ENCODE results near the gene SIX5. TPM values are rescaled to one million over a fixed set of nuclear protein-coding genes. Genes with fewer than 3 reads are reported as not detected.

Gene SIX5
- total RNA-seq, 1 experiment from 2014 or later, result 38.7 TPM

GRCh38 chr19:45789035-45789786, 20.2 kb upstream of the SIX5 start:
- Histone ChIP-seq H3K4me1 (ENCODE audit: control insufficient read depth, insufficient read depth, low read length) (peaks cover 1% of the 10 kb centered on the region), H3K36me3 (ENCODE audit: control insufficient read depth, insufficient read depth, low read length) (peaks cover 5% of the 10 kb centered on the region), H3K27ac (ENCODE audit: low read length) (no peak overlapping the region), H3K9me3 (ENCODE audit: control insufficient read depth, insufficient read depth, low read depth, low read length) (no peaks in the 10 kb centered on the region), H3K27me3 (ENCODE audit: control insufficient read depth, insufficient read depth, low read length) (no peaks in the 10 kb centered on the region), H3K4me3 (ENCODE audit: low read depth in 2 of 2, low read length in 2 of 2) (no peak overlapping the region)
- in situ Hi-C loops (cut with HindIII; ENCODE audit: low pct_unique_long_range_greater_than_20kb, low sequenced_read_pairs) (no loop called here), intact Hi-C loops (cut with micrococcal nuclease; ENCODE audit: unreplicated experiment) (no loop called here)
- ChIA-PET CTCF (no interaction called here), POLR2A (no interaction called here)
- no peak for DNase-seq (ENCODE audit: low read depth, low spot score)
- no peak for ATAC-seq
- TF ChIP-seq, protein P1, sequence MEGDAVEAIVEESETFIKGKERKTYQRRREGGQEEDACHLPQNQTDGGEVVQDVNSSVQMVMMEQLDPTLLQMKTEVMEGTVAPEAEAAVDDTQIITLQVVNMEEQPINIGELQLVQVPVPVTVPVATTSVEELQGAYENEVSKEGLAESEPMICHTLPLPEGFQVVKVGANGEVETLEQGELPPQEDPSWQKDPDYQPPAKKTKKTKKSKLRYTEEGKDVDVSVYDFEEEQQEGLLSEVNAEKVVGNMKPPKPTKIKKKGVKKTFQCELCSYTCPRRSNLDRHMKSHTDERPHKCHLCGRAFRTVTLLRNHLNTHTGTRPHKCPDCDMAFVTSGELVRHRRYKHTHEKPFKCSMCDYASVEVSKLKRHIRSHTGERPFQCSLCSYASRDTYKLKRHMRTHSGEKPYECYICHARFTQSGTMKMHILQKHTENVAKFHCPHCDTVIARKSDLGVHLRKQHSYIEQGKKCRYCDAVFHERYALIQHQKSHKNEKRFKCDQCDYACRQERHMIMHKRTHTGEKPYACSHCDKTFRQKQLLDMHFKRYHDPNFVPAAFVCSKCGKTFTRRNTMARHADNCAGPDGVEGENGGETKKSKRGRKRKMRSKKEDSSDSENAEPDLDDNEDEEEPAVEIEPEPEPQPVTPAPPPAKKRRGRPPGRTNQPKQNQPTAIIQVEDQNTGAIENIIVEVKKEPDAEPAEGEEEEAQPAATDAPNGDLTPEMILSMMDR (IDR thresholded peaks at IDR 0.05), result no peak
- no peak for TF ChIP-seq SIN3A (IDR thresholded peaks at IDR 0.05; ENCODE audit: borderline replicate concordance, insufficient read depth, low read depth, low read length)
- TF ChIP-seq TCF7L2 (IDR thresholded peaks at IDR 0.05; ENCODE audit: low read depth, low read length), result no peak
- TF ChIP-seq, protein P2, sequence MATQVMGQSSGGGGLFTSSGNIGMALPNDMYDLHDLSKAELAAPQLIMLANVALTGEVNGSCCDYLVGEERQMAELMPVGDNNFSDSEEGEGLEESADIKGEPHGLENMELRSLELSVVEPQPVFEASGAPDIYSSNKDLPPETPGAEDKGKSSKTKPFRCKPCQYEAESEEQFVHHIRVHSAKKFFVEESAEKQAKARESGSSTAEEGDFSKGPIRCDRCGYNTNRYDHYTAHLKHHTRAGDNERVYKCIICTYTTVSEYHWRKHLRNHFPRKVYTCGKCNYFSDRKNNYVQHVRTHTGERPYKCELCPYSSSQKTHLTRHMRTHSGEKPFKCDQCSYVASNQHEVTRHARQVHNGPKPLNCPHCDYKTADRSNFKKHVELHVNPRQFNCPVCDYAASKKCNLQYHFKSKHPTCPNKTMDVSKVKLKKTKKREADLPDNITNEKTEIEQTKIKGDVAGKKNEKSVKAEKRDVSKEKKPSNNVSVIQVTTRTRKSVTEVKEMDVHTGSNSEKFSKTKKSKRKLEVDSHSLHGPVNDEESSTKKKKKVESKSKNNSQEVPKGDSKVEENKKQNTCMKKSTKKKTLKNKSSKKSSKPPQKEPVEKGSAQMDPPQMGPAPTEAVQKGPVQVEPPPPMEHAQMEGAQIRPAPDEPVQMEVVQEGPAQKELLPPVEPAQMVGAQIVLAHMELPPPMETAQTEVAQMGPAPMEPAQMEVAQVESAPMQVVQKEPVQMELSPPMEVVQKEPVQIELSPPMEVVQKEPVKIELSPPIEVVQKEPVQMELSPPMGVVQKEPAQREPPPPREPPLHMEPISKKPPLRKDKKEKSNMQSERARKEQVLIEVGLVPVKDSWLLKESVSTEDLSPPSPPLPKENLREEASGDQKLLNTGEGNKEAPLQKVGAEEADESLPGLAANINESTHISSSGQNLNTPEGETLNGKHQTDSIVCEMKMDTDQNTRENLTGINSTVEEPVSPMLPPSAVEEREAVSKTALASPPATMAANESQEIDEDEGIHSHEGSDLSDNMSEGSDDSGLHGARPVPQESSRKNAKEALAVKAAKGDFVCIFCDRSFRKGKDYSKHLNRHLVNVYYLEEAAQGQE (IDR thresholded peaks at IDR 0.05; ENCODE audit: insufficient read depth in 1 of 2, low read depth in 2 of 2, low read length in 1 of 2), result no peak
- no peak for TF ChIP-seq POLR2AphosphoS5 (IDR thresholded peaks at IDR 0.05; ENCODE audit: low read depth, low read length)
- no TSS peak for BruUV-seq (replicated peaks)

GRCh38 chr19:45786533-45786894, 17.5 kb upstream of the SIX5 start:
- DNase-seq (ENCODE audit: low read depth, low spot score) (no peak), ATAC-seq (no peak)
- Histone ChIP-seq H3K4me3 (ENCODE audit: low read depth in 2 of 2, low read length in 2 of 2) (no peak overlapping the region), H3K27ac (ENCODE audit: low read length) (no peak overlapping the region), H3K27me3 (ENCODE audit: control insufficient read depth, insufficient read depth, low read length) (no peaks in the 10 kb centered on the region), H3K9me3 (ENCODE audit: control insufficient read depth, insufficient read depth, low read depth, low read length) (no peaks in the 10 kb centered on the region), H3K4me1 (ENCODE audit: control insufficient read depth, insufficient read depth, low read length) (peaks cover 15% of the 10 kb centered on the region), H3K36me3 (ENCODE audit: control insufficient read depth, insufficient read depth, low read length) (peaks cover 5% of the 10 kb centered on the region; the same call in 1 of the 2 replicates)
- ChIA-PET CTCF (no interaction called here), POLR2A (no interaction called here)
- in situ Hi-C loops (cut with HindIII; ENCODE audit: low pct_unique_long_range_greater_than_20kb, low sequenced_read_pairs), result no loop called here
- intact Hi-C loops (cut with micrococcal nuclease; ENCODE audit: unreplicated experiment), result no loop called here
- TF ChIP-seq TCF7L2 (IDR thresholded peaks at IDR 0.05; ENCODE audit: low read depth, low read length) (no peak), POLR2AphosphoS5 (IDR thresholded peaks at IDR 0.05; ENCODE audit: low read depth, low read length) (no peak), SIN3A (IDR thresholded peaks at IDR 0.05; ENCODE audit: borderline replicate concordance, insufficient read depth, low read depth, low read length) (no peak)
- TF ChIP-seq, protein P2 (IDR thresholded peaks at IDR 0.05; ENCODE audit: insufficient read depth in 1 of 2, low read depth in 2 of 2, low read length in 1 of 2), result no peak
- TF ChIP-seq, protein P1 (IDR thresholded peaks at IDR 0.05), result no peak
- no TSS peak for BruUV-seq (replicated peaks)
